ENCODE results near the gene PDZD4.

GRCh38 chrX:153802513-153803045 is 27.8 kb downstream of the PDZD4 start:
- TF ChIP-seq EP300 (IDR thresholded peaks at IDR 0.05; ENCODE audit: borderline replicate concordance) (no peak), TAF1 (IDR thresholded peaks at IDR 0.05; ENCODE audit: low read depth) (no peak)

All from Ishikawa (cell line).